SU-DHL-6 (cell line): Measurements from ENCODE around the gene NUTF2.

Experiments
- EZH2phosphoT487 ChIP-seq: fragments of 200-600 bp; sonication (generic), shearing (Covaris generic); conservative IDR thresholded peaks from 2 replicates; pipeline ENCODE4 v1.6.1; 2018; ENCODE audit warnings: mild to moderate bottlenecking, antibody characterized with exemption, low read length, moderate library complexity, mixed read lengths
- TF ChIP-seq, protein P1 (sequence below): fragments of 200-600 bp; sonication (generic); IDR thresholded peaks from one replicate; pipeline ENCODE4 v1.5.1; 2017; ENCODE audit warnings: antibody characterized with exemption, mild to moderate bottlenecking, low read length, moderate library complexity; ENCODE audit not compliant: insufficient read depth, poor library complexity, severe bottlenecking

- TF ChIP-seq, protein P1, sequence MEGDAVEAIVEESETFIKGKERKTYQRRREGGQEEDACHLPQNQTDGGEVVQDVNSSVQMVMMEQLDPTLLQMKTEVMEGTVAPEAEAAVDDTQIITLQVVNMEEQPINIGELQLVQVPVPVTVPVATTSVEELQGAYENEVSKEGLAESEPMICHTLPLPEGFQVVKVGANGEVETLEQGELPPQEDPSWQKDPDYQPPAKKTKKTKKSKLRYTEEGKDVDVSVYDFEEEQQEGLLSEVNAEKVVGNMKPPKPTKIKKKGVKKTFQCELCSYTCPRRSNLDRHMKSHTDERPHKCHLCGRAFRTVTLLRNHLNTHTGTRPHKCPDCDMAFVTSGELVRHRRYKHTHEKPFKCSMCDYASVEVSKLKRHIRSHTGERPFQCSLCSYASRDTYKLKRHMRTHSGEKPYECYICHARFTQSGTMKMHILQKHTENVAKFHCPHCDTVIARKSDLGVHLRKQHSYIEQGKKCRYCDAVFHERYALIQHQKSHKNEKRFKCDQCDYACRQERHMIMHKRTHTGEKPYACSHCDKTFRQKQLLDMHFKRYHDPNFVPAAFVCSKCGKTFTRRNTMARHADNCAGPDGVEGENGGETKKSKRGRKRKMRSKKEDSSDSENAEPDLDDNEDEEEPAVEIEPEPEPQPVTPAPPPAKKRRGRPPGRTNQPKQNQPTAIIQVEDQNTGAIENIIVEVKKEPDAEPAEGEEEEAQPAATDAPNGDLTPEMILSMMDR = no peak
- TF ChIP-seq EZH2phosphoT487 = no peak
Observed at GRCh38 chr16:67915831-67916723, 69.3 kb downstream of the NUTF2 start.
